ENCODE results near the gene MAB21L4. TPM values are rescaled to one million over a fixed set of nuclear protein-coding genes. Genes with fewer than 3 reads are reported as not detected.

Gene MAB21L4
- total RNA-seq, 4 donors from 2014 or later = 0.83 TPM; not detected in 3

DNA sequence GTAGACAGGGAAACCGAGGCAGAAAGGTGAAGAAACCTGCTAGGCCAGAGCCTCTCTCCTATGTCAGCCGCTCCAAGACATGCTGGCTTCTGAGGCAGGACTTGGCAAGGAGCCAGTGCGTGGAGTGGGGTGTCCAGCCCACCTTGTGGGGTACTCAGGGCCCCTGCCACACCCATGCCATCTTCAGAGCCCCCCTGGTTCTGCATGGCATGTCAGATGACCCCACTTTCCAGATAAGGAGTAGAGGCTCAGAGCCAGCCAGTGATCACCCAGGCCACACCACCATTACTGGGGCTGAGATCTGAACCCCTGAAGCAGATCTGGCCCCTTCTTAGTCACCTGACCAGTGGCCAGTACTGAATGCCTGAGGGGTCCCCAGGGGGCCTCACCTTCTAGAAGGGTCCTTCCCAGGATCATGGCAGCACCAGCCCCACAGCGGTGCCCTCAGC is 24.9 kb upstream of the MAB21L4 start:
- Histone ChIP-seq H3K27ac (replicated peaks in 1 of 4) (no peak overlapping the region), H3K36me3 (no peaks in the 10 kb centered on the region), H3K4me1 (peaks cover 10 to 27% (median 13%) of the 10 kb centered on the region in 4 donors), H3K9me3 (no peaks in the 10 kb centered on the region), H3K27me3 (peaks cover 0 to 42% (median 0%) of the 10 kb centered on the region in 4 donors), H3K4me3 (no peak overlapping the region)
- no peak for DNase-seq (ENCODE audit: extremely low spot score)
- no peak for TF ChIP-seq EP300 (IDR thresholded peaks at IDR 0.05)
- no peak for TF ChIP-seq POLR2A (IDR thresholded peaks at IDR 0.05; ENCODE audit: low read depth)
- TF ChIP-seq, protein P1, sequence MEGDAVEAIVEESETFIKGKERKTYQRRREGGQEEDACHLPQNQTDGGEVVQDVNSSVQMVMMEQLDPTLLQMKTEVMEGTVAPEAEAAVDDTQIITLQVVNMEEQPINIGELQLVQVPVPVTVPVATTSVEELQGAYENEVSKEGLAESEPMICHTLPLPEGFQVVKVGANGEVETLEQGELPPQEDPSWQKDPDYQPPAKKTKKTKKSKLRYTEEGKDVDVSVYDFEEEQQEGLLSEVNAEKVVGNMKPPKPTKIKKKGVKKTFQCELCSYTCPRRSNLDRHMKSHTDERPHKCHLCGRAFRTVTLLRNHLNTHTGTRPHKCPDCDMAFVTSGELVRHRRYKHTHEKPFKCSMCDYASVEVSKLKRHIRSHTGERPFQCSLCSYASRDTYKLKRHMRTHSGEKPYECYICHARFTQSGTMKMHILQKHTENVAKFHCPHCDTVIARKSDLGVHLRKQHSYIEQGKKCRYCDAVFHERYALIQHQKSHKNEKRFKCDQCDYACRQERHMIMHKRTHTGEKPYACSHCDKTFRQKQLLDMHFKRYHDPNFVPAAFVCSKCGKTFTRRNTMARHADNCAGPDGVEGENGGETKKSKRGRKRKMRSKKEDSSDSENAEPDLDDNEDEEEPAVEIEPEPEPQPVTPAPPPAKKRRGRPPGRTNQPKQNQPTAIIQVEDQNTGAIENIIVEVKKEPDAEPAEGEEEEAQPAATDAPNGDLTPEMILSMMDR (IDR thresholded peaks at IDR 0.05) = no peak
- no peak for TF ChIP-seq POLR2AphosphoS5 (IDR thresholded peaks at IDR 0.05)
- WGBS = 79% methylated on average over 4 of the region's 4 CpGs
- intact Hi-C loops (cut with DNase I) = no loop called here

DNA sequence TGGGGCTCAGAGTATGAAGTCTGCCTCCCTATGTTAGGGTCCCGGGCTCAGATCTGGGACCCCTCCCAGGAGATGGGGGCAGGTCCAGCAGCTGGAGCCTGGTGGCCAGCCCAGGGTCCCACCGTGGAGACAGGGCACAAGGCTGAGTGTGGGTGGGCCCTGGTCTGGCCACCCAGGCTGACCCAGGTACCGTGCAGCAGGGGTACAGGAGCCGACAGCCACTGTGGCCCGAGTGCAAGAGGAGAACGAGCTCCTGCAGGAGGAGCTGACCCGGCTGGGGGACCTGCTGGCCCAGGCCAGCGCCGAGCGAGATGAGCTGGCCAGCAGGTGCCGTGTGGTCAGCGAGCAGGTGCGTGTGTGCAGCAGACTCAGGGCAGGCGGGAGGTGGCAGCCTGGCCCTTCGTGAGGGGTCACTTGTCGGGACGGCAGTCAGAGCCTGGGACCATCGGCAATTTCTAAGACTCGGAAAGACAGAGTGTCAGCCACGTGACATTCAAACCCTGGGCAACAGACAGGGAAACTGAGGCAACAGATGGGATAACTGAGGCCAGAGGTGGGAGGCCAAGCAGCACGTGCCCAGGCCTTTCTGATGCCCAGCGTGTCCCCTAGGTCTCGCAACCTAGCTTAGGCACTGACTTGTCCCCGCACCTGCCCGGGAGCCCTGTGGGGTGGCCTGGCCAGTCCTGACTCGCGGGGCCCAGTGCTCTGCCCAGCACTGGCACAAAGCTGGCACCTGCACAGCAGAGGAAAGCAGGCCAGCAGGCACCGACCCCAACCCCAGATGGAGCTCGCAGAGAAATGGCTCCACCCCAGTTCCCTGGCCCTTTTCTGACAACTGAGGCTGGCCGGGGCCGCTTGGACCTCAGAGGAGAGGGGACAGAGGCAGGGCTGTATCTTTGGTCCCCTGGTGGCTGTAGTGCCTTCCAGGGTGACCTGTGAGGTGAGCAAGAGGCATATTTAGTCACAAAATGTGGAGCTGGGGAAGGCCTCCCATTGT is 24.1 kb upstream of the MAB21L4 start:
- no peaks in the 10 kb centered on the region for H3K36me3 ChIP-seq
- WGBS = 87% methylated on average over 26 of the region's 31 CpGs
- H3K27me3 ChIP-seq = peaks cover 0 to 49% (median 3%) of the 10 kb centered on the region in 4 donors
- no peak overlapping the region for H3K27ac ChIP-seq (replicated peaks in 1 of 4)
- H3K4me1 ChIP-seq = peaks cover 13 to 33% (median 20%) of the 10 kb centered on the region in 4 donors
- DNase-seq (ENCODE audit: extremely low spot score) = no peak
- H3K4me3 ChIP-seq = no peak overlapping the region
- no peaks in the 10 kb centered on the region for H3K9me3 ChIP-seq
- TF ChIP-seq EP300 (IDR thresholded peaks at IDR 0.05) = no peak
- TF ChIP-seq, protein P1 (IDR thresholded peaks at IDR 0.05) = no peak
- TF ChIP-seq POLR2A (IDR thresholded peaks at IDR 0.05; ENCODE audit: low read depth) = no peak
- TF ChIP-seq POLR2AphosphoS5 (IDR thresholded peaks at IDR 0.05) = no peak
- intact Hi-C loops (cut with DNase I) = no loop called here

DNA sequence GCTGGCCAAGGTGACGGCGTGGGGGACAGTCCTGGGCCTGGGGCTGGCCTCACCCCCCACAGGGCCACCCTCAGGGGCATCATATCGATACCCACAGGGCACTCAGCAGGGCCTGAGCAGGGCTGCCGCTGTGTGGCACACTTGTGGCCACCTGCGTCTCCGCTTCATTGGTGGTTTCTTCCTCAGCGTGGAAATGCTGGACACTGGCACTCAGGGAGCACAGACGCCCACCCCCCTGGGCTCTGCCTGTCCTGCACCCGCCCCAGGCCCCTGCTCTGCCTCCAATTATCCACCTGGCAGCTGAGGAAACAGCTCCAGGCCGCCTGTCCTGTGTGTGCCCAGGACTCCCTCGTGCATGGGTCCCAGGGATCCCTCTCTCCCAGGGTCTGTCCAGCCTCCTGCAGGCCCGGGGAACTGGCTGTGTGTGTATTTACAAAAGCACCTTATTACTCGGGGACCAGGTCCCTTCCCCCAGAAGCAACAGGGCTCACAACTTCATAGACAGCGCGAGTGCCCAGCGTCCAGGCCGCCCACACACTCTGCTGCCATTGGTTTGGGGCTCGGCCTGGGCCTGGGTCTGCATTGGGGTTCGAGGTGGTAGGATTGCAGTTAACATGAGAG is 23.3 kb upstream of the MAB21L4 start:
- Histone ChIP-seq H3K9me3 (no peaks in the 10 kb centered on the region), H3K4me1 (peaks cover 19 to 41% (median 28%) of the 10 kb centered on the region in 4 donors), H3K27me3 (peaks cover 0 to 57% (median 7%) of the 10 kb centered on the region in 4 donors), H3K27ac (replicated peaks in 1 of 4) (no peak overlapping the region), H3K4me3 (no peak overlapping the region), H3K36me3 (no peaks in the 10 kb centered on the region)
- intact Hi-C loops (cut with DNase I) = no loop called here
- DNase-seq (ENCODE audit: extremely low spot score) = no peak
- TF ChIP-seq, protein P1 (IDR thresholded peaks at IDR 0.05) = no peak
- TF ChIP-seq EP300 (IDR thresholded peaks at IDR 0.05) = no peak
- TF ChIP-seq POLR2AphosphoS5 (IDR thresholded peaks at IDR 0.05) = no peak
- 81% methylated on average over 12 of the region's 19 CpGs for WGBS

- no peak for DNase-seq (ENCODE audit: extremely low spot score)
- H3K4me1 ChIP-seq = peaks cover 27 to 49% (median 36%) of the 10 kb centered on the region in 4 donors
- TF ChIP-seq POLR2AphosphoS5 (IDR thresholded peaks at IDR 0.05) (no peak), POLR2A (IDR thresholded peaks at IDR 0.05; ENCODE audit: low read depth) (no peak), EP300 (IDR thresholded peaks at IDR 0.05) (no peak)
- TF ChIP-seq, protein P1 (IDR thresholded peaks at IDR 0.05) = no peak
- H3K36me3 ChIP-seq = no peaks in the 10 kb centered on the region
- H3K27ac ChIP-seq (replicated peaks in 1 of 4) = no peak overlapping the region
- intact Hi-C loops (cut with DNase I) = no loop called here
- H3K4me3 ChIP-seq = no peak overlapping the region
- peaks cover 0 to 65% (median 7%) of the 10 kb centered on the region in 4 donors for H3K27me3 ChIP-seq
- 93% methylated on average over 15 of the region's 36 CpGs for WGBS
- H3K9me3 ChIP-seq = no peaks in the 10 kb centered on the region
These were observed 22.5 kb upstream of the MAB21L4 start for GRCh38 chr2:240918258-240919091.

Measured in esophagus muscularis mucosa (tissue), 4 donors.